HepG2 (cell line): ENCODE results near the gene VIPR1.

Experiments
- BRCA1 ChIP-seq: sonication (generic); formaldehyde crosslinking; IDR thresholded peaks from 2 replicates; pipeline ENCODE4 v1.4.0; 2020; ENCODE audit warnings: missing genetic modification reagents
- TF ChIP-seq, protein P1 (sequence below): sonication (generic); formaldehyde crosslinking; IDR thresholded peaks from 2 replicates; pipeline ENCODE4 v1.5.0; 2020; ENCODE audit warnings: mild to moderate bottlenecking, missing genetic modification reagents, moderate library complexity

DNA sequence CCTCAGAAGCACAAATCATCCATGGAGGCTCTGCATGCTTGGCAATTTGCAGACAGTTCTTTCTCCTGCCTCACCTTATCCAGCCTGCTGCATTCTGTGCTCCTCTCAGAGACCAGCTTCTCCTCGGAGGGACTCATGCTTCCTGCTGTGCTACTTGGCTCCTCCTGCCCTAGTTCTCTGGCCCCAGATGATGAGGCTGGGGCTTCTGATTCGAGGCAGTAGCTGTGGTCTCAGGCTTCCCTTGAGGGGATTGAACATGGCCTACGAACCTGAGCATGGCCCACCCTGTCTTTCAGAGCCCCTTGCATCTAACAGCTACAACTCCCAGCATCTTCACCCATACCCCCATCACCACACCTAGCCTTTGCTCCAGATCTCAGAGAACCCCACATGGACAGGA is 6.7 kb downstream of the VIPR1 start:
- TF ChIP-seq, protein P1, sequence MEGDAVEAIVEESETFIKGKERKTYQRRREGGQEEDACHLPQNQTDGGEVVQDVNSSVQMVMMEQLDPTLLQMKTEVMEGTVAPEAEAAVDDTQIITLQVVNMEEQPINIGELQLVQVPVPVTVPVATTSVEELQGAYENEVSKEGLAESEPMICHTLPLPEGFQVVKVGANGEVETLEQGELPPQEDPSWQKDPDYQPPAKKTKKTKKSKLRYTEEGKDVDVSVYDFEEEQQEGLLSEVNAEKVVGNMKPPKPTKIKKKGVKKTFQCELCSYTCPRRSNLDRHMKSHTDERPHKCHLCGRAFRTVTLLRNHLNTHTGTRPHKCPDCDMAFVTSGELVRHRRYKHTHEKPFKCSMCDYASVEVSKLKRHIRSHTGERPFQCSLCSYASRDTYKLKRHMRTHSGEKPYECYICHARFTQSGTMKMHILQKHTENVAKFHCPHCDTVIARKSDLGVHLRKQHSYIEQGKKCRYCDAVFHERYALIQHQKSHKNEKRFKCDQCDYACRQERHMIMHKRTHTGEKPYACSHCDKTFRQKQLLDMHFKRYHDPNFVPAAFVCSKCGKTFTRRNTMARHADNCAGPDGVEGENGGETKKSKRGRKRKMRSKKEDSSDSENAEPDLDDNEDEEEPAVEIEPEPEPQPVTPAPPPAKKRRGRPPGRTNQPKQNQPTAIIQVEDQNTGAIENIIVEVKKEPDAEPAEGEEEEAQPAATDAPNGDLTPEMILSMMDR (CRISPR knock-in tag) = no peak
- TF ChIP-seq BRCA1 = no peak
